Liver (tissue), 3 donors: Measurements from ENCODE around the gene TRIM33.

Experiments used
- ATF3 ChIP-seq: IDR thresholded peaks from 2 replicates; pipeline ENCODE4 v1.6.1; 2016; ENCODE audit warnings: antibody characterized with exemption
- CTCF ChIP-seq: fragments of 150-350 bp; IDR thresholded peaks from 2 replicates; pipeline ENCODE4 v1.5.1; 2017; ENCODE audit warnings: improper control_type of control experiment, low read depth, low read length; ENCODE audit not compliant: missing input control
- GABPA ChIP-seq, 2 donors: IDR thresholded peaks in 1 of 2; conservative IDR thresholded peaks in 1 of 2; 2 replicates each; pipeline ENCODE4 v1.6.1; 2016; ENCODE audit warnings: antibody characterized with exemption in 2 of 2, mild to moderate bottlenecking in 1 of 2, moderate library complexity in 1 of 2
- MAX ChIP-seq: IDR thresholded peaks from 2 replicates; pipeline ENCODE4 v1.6.1; 2016; ENCODE audit warnings: antibody characterized with exemption
- TAF1 ChIP-seq: conservative IDR thresholded peaks from 2 replicates; pipeline ENCODE4 v1.6.1; 2016; ENCODE audit warnings: antibody characterized with exemption, mild to moderate bottlenecking
- YY1 ChIP-seq: IDR thresholded peaks from 2 replicates; pipeline ENCODE4 v1.6.1; 2016; ENCODE audit warnings: antibody characterized with exemption, mild to moderate bottlenecking
- ZBTB33 ChIP-seq: IDR thresholded peaks from 2 replicates; pipeline ENCODE4 v1.6.1; 2016; ENCODE audit warnings: antibody characterized with exemption
- TF ChIP-seq, protein P1 (sequence below): IDR thresholded peaks from 2 replicates; pipeline ENCODE4 v1.6.1; 2016; ENCODE audit warnings: antibody characterized with exemption, mild to moderate bottlenecking
- donor health status: healthy.
- donor health status: healthy.

GRCh38 chr1:114386129-114387009, 124.6 kb downstream of the TRIM33 start:
- TF ChIP-seq, protein P1, sequence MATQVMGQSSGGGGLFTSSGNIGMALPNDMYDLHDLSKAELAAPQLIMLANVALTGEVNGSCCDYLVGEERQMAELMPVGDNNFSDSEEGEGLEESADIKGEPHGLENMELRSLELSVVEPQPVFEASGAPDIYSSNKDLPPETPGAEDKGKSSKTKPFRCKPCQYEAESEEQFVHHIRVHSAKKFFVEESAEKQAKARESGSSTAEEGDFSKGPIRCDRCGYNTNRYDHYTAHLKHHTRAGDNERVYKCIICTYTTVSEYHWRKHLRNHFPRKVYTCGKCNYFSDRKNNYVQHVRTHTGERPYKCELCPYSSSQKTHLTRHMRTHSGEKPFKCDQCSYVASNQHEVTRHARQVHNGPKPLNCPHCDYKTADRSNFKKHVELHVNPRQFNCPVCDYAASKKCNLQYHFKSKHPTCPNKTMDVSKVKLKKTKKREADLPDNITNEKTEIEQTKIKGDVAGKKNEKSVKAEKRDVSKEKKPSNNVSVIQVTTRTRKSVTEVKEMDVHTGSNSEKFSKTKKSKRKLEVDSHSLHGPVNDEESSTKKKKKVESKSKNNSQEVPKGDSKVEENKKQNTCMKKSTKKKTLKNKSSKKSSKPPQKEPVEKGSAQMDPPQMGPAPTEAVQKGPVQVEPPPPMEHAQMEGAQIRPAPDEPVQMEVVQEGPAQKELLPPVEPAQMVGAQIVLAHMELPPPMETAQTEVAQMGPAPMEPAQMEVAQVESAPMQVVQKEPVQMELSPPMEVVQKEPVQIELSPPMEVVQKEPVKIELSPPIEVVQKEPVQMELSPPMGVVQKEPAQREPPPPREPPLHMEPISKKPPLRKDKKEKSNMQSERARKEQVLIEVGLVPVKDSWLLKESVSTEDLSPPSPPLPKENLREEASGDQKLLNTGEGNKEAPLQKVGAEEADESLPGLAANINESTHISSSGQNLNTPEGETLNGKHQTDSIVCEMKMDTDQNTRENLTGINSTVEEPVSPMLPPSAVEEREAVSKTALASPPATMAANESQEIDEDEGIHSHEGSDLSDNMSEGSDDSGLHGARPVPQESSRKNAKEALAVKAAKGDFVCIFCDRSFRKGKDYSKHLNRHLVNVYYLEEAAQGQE: no peak
- TF ChIP-seq ZBTB33: no peak
- no peak for TF ChIP-seq CTCF
- TF ChIP-seq GABPA (IDR thresholded peaks at IDR 0.05 in 1 of 2, conservative IDR thresholded peaks at IDR 0.05 in 1 of 2): no peak
- no peak for TF ChIP-seq TAF1
- no peak for TF ChIP-seq MAX
- TF ChIP-seq ATF3: no peak
- TF ChIP-seq YY1: no peak
